Memory B cell (primary cell): ENCODE results near the gene CBFA2T3.
A peak's percentile ranks its signal among the peaks of the same experiment; 100 is the strongest.

Source experiments
- ATAC-seq: fragments of 150-1000 bp; cut with Tn5 transposase; 2 replicates; pipeline ENCODE4 v1.10.0; 2021; ENCODE audit warnings: low read depth, mild to moderate bottlenecking, moderate library complexity
- DNase-seq, 2 donors: peaks; one replicate each; pipeline ENCODE4 v3.0.0; 2022; ENCODE audit warnings: low spot score in 2 of 2
- H3K27ac Mint-ChIP-seq: one replicate; pipeline ENCODE4 v1.8.0; 2022; ENCODE audit warnings: mild to moderate bottlenecking, moderate library complexity, mixed read lengths
- H3K27me3 Mint-ChIP-seq: one replicate; pipeline ENCODE4 v1.8.0; 2022; ENCODE audit warnings: mixed read lengths
- H3K36me3 Mint-ChIP-seq: one replicate; pipeline ENCODE4 v1.8.0; 2022; ENCODE audit warnings: mild to moderate bottlenecking, mixed read lengths
- H3K4me1 Mint-ChIP-seq: one replicate; pipeline ENCODE4 v1.8.0; 2022; ENCODE audit warnings: mixed read lengths
- H3K4me3 Mint-ChIP-seq: one replicate; pipeline ENCODE4 v1.8.0; 2022; ENCODE audit warnings: mild to moderate bottlenecking, moderate library complexity, mixed read lengths
- H3K9me3 Mint-ChIP-seq: one replicate; pipeline ENCODE4 v1.8.0; 2022; ENCODE audit warnings: mixed read lengths

The CBFA2T3 gene

DNA sequence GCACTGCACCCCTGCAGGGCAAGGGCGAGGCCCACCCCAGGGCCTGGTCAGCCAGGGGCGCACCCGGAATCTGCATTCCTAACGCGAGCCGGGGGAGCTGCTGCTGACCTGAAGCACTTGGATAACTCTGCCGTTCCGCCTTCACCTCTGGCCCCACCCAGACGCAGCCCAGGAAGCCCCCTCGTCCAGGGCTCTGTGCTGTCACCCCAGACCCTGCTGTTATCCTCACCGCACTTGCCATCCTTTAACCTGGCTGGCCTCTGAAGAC is 97.3 kb downstream of the CBFA2T3 start:
- H3K27me3 Mint-ChIP-seq: no peaks in the 10 kb centered on the region
- DNase-seq (no peak), ATAC-seq (no peak)
- peaks cover 6% of the 10 kb centered on the region for H3K4me1 Mint-ChIP-seq
- H3K27ac Mint-ChIP-seq: peak overlapping the region; percentile 13
- no peak overlapping the region for H3K4me3 Mint-ChIP-seq
- peaks cover 41% of the 10 kb centered on the region for H3K36me3 Mint-ChIP-seq
- no peaks in the 10 kb centered on the region for H3K9me3 Mint-ChIP-seq

DNA sequence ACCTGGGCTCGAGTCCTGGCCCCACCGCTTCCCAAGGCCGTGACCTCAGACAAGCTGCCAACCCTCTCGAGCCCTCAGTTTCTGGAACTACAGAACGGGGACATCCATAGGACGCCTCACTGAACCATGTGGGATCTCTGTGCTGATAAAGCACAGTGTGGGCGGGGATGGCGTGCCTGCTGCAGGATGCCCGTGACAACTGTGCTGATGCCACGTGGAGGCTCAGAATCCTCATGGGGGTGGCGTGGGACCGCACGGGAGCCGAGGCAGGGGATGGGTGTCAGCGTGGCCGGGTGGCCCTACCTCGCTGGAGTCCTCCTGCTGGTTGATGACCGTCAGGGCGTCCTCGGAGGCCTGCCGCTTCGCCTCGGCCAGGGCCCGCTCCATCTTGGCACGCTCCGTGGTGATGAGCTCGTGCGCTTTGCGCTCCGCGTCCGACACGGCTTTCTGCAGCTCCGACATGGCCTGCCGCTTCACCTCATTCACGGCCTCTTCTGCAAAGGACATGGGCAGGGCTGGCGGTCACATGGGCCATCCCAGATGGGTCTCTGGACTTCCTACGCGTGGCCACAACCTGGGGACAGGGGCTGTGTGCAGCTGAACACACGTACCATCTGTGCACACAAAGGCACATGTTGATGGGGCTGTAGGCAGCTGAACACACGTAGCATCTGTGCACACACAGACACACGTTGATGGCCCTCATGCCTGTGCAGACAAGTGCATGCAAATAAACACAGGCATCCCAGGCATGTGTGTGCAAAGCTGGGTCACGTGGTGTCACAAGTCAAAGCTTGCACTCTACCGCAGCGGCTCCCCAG is 97.8 kb downstream of the CBFA2T3 start:
- Mint-ChIP-seq H3K36me3 (peaks cover 40% of the 10 kb centered on the region), H3K27ac (no peak overlapping the region), H3K4me1 (peaks cover 6% of the 10 kb centered on the region), H3K4me3 (no peak overlapping the region), H3K9me3 (no peaks in the 10 kb centered on the region), H3K27me3 (no peaks in the 10 kb centered on the region)
- ATAC-seq: no peak
- DNase-seq: no peak

DNA sequence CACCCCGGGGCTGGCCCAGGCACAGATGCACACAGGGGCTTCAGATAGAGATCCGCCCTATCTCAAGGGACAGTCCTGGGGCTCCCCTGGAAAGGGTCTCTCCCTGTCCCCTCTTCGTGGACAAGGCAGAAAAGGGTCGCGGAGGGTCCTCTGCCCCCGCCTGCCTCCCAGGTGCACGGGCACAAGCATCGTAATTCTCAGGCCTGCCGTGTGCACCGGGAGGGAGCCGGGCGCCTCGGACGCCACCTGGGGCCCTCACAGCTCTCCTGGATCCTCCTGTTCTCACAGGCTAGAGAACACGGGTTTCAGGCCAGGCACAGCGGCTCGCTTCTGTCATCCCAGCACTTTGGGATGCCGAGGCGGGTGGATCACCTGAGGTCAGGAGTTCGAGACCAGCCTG is 98.7 kb downstream of the CBFA2T3 start:
- ATAC-seq (no peak), DNase-seq (no peak)
- Mint-ChIP-seq H3K36me3 (peaks cover 42% of the 10 kb centered on the region), H3K4me1 (peaks cover 6% of the 10 kb centered on the region), H3K27ac (peak overlapping the region; percentile 68), H3K27me3 (no peaks in the 10 kb centered on the region), H3K4me3 (no peak overlapping the region), H3K9me3 (no peaks in the 10 kb centered on the region)

DNA sequence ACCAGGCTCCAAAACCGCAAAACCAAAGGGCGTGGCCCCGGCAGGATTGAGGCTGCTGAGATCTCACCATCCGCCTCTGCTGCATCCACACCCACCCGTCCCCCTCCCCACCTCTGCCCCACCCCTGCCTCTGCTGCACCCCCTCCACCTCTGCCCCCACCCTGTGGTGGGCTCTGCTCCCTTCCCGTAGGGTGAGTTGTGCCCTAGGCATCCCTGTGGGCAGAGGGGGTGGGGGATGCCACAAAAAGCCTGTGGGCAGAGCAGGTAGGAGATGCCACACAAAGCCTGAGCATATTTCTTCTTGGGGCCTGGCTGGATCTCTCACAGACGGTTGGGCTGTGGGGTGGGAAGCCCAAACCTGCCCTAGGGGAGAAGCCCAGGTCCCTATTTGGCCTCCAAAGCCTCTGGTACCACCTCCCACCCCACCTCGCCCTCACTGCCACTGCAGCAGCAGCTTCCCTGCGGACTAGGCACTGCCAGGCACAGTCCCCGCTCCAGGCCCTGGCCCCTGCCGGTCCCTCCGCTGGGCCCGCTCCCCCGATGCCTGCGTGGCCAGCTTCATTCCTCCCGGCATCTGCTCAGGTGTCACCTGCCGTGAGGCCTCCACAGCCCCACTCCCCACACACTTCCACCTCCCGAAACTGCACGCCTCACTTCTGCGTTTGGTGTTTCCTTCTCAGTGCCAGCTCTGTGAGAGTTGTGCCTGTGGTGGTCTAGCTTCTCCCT is 99.3 kb downstream of the CBFA2T3 start:
- peak overlapping the region; percentile 68 for H3K27ac Mint-ChIP-seq
- peaks cover 38% of the 10 kb centered on the region for H3K36me3 Mint-ChIP-seq
- H3K27me3 Mint-ChIP-seq: no peaks in the 10 kb centered on the region
- ATAC-seq: no peak
- DNase-seq: no peak
- no peaks in the 10 kb centered on the region for H3K9me3 Mint-ChIP-seq
- H3K4me3 Mint-ChIP-seq: no peak overlapping the region
- H3K4me1 Mint-ChIP-seq: peaks cover 6% of the 10 kb centered on the region

DNA sequence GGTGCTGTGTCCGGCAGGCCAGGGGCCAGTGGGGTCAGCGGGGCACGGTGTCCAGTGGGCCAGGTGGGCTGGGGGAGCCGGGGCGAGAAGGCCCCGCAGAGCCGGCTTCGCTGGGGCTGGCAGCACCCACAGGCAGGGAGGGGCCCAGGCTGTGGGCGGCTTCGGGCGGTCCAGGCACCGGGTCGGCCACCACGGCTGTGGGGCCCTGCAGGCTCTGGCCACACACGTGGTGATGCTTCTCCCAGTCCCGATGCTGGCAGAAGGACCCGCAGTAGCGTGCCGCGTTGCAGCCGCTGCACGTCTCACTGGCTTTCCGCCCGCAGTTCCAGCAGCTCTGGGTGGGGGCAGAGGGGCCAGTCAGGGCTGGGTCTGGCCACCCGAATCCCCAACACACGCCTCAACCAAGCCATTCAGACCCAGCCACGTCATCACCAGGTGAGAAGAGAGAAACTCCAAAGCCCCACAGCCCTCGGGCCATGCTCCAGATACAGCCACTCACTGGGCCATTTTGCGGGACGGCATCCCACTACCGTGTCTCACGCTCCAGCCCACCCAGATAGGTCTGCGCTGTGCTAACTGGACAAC is 100.0 kb downstream of the CBFA2T3 start:
- Mint-ChIP-seq H3K27ac (no peak overlapping the region), H3K4me3 (no peak overlapping the region), H3K27me3 (no peaks in the 10 kb centered on the region), H3K36me3 (peaks cover 31% of the 10 kb centered on the region), H3K9me3 (no peaks in the 10 kb centered on the region), H3K4me1 (no peaks in the 10 kb centered on the region)
- ATAC-seq: no peak
- DNase-seq: no peak

DNA sequence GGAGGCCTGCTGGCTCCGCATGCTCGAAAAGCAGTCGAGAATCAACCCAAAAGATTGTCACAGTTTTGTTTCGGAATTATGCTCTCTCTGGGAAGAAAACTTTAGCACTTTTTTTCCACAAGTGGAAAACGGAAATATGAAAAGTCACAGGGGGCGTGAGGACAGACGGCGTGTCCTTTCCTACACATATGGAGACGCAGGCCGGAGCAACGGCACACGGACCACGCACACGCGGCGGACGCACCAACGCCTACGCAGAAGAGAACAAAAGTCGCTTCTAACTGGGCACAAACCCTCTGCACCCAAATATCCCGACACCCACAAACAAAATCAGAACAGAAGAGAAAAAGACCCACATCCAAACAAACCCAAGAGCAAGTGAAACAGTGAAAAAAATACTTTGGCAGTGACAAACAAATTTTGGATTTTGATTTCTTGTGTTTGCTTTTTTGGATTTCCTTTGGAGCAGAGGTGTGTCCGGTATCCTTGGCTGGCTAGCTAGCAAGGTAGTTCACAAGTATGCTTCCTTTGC is 101.2 kb downstream of the CBFA2T3 start:
- H3K27me3 Mint-ChIP-seq: peaks cover 2% of the 10 kb centered on the region
- DNase-seq (no peak), ATAC-seq (no peak)
- H3K9me3 Mint-ChIP-seq: no peaks in the 10 kb centered on the region
- peaks cover 30% of the 10 kb centered on the region for H3K36me3 Mint-ChIP-seq
- H3K27ac Mint-ChIP-seq: no peak overlapping the region
- H3K4me1 Mint-ChIP-seq: peaks cover 6% of the 10 kb centered on the region
- no peak overlapping the region for H3K4me3 Mint-ChIP-seq

DNA sequence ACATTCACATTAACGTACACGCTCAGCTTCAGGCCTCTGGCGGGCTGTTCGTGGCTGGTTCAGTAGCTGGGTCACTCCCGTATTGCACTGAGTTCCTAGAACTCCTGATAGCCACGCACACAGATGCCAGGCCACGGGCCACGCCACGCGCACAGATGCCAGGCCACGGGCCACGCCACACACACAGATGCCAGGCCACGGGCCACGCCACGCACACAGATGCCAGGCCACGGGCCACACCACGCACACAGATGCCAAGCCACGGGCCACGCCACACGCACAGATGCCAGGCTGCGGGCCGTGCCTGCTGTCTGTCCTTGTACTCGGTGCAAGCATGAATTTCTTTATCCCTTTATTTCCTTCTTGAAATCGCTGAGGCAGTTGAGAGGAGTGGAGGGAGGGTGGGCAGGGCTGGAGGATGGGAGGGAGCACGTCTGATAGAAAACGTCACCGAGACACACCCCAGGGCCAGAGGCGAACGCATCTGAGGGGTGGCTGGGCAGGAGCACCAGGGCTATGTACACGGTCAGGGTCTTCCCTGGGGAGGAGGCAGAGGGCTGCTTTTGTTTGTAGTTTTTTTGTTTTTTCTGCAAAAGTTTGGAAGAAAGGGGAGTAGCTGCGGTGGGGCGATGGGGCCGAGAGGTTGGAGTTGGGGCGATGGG is 101.9 kb downstream of the CBFA2T3 start:
- peaks cover 9% of the 10 kb centered on the region for H3K4me1 Mint-ChIP-seq
- no peak overlapping the region for H3K4me3 Mint-ChIP-seq
- DNase-seq (no peak), ATAC-seq (no peak)
- H3K27ac Mint-ChIP-seq: no peak overlapping the region
- peaks cover 27% of the 10 kb centered on the region for H3K36me3 Mint-ChIP-seq
- H3K9me3 Mint-ChIP-seq: no peaks in the 10 kb centered on the region
- H3K27me3 Mint-ChIP-seq: peaks cover 6% of the 10 kb centered on the region

DNA sequence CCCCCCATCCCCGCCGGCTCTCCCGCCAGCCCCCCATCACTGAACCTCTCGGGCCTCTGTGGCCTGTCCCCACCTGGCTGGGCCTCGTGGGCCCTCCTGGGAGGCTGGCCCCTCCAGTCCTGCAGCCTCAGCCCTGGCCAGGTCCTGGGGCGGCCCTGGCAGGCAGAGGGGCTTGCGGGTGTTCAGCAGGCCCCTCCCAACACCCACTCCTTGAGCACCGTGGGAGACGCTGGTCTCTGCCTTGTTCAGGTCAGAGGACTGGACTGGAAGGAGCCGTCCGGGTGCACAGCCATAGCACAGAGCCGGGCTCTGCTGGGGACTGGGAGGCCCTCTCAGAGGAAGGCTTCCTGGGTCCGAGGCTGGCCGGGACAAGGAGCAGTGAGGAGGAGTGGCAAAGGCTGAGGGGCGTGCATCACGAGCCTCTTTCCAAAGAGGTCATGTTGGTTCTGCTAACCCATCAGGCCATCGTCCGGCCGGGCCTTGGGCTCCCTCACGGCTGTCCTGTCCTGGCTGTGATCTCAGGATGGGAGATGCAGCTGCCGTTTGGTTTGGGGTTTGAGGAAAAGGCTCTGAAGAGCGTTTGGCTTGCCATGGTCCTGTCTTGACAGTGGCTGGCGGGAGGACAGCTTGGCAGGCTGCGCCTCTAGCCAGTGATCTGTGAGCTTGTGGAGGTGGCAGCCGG is 104.2 kb downstream of the CBFA2T3 start:
- H3K27ac Mint-ChIP-seq: peak overlapping the region; percentile 76
- no peak for ATAC-seq

DNA sequence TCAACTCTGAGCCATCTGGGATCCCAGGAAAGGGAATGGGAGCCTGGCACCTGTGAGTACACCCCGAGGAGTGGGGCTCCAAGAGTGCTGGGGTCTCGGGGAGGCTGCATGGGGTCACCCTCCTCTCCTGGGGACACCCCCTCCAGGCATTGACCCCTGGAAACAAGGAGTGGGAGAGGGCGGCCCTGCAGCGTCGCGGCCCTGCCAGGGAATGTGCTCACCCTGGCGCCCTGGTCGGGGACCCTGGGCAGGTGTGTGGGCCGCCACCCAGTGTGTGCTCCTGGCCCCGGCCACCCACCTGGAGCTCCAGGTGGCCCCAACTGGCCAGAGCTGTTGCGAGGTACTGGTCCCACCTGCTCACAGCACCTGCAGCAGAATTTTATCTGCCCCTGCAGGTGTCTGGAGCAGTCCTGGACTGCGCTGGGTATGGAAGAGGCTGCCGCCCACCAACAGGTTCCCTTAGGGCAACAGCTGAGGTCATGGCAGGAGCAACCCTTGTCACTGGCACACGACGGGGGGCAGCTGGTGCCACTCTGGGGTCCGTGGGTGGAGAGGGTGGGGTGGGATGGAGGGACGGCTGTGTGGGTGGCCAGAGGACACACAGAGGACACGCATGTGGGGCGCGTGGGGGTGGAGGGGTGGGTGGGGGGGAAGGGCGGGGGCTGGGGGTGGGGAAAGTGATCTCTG is 105.1 kb downstream of the CBFA2T3 start:
- no peak for ATAC-seq
- peaks cover 6% of the 10 kb centered on the region for H3K27me3 Mint-ChIP-seq
- no peak overlapping the region for H3K4me3 Mint-ChIP-seq
- DNase-seq: no peak
- H3K36me3 Mint-ChIP-seq: peaks cover 16% of the 10 kb centered on the region
- H3K4me1 Mint-ChIP-seq: peaks cover 10% of the 10 kb centered on the region
- H3K9me3 Mint-ChIP-seq: no peaks in the 10 kb centered on the region
- no peak overlapping the region for H3K27ac Mint-ChIP-seq

More for the DNA sequence above, 104.2 kb downstream of the CBFA2T3 start:
- DNase-seq: no peak
- Mint-ChIP-seq H3K9me3 (no peaks in the 10 kb centered on the region), H3K27me3 (peaks cover 6% of the 10 kb centered on the region), H3K4me1 (peaks cover 9% of the 10 kb centered on the region), H3K36me3 (peaks cover 20% of the 10 kb centered on the region), H3K4me3 (no peak overlapping the region)

DNA sequence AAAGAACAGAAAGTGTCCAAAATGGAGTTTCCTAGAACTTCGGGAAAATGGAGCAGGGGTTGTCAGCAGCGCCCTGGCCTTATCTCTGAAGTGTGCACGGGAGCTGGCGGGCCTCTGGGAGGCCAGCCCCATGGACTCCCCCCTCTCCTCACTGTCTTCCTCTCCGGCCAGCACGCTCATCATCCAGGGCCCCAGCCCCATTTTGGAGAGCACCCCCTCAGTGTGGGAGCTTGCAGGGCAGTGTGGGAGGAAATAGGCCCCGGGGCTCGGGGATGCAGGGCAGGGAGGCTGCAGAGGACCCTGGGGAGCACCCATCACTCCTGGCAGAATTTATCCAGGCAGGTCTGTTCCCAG is 105.7 kb downstream of the CBFA2T3 start:
- DNase-seq (no peak), ATAC-seq (peak; percentile 14)
- Mint-ChIP-seq H3K27ac (peak overlapping the region; percentile 86), H3K4me1 (peaks cover 12% of the 10 kb centered on the region), H3K9me3 (no peaks in the 10 kb centered on the region), H3K36me3 (peaks cover 13% of the 10 kb centered on the region), H3K27me3 (peaks cover 8% of the 10 kb centered on the region), H3K4me3 (peak overlapping the region; percentile 47)

DNA sequence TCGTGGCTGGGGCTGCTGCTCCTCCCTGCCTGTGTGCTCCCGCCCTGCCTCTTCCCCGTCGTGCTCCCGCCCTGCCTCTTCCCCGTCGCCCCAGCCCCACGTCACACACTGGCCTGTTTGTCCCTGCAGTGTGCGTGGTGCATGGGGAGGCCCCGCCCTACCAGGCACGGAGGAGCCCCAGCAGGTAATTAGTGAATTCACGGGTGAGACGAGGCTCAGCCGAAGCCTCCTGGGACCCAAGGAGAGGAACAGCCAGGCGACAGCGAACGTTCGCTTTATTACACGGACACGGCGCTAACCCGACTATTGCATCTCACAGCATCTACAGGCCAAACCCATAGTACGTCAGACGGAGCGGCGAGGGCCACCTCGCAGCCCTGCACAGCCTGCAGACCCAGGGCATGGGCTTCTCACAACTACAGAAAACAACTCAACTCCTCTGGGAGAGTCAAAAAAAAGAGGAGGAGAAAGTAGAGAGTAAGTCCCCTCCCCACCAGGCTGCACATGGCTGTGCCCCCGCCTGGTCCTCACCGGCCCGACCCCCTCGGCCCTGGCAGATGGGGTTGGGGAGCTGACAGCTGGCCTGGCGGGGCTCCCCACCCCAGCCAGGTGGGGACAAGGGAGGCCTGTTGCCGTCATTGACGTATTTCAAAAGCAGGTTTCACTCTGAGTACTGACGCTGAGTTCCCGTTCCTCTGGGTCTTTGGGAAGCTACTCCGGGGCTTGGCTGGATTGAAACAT is 106.2 kb downstream of the CBFA2T3 start:
- ATAC-seq (peak; percentile 67), DNase-seq (peak; percentile 31 to 34)
- Mint-ChIP-seq H3K27ac (peak overlapping the region; percentile 86), H3K4me3 (peak overlapping the region; percentile 67), H3K27me3 (peaks cover 8% of the 10 kb centered on the region), H3K36me3 (peaks cover 10% of the 10 kb centered on the region), H3K9me3 (no peaks in the 10 kb centered on the region), H3K4me1 (peaks cover 12% of the 10 kb centered on the region)

DNA sequence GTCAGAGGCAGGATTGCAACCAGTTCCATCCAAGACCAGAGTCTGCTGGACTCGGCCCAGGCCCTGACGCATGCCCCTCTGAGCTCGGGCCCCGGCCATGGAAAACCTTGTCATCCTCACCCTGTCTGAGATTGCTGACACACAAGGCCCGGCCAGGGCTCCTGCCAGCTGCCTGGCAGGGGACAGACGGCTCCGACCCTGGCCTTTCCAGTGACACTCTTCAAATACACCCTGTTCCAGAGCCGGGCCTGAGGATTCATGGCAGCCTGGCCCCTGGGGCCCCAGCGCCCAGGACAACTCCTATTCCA is 107.4 kb downstream of the CBFA2T3 start:
- H3K36me3 Mint-ChIP-seq: peaks cover 3% of the 10 kb centered on the region
- H3K9me3 Mint-ChIP-seq: no peaks in the 10 kb centered on the region
- no peak overlapping the region for H3K27ac Mint-ChIP-seq
- H3K27me3 Mint-ChIP-seq: peaks cover 8% of the 10 kb centered on the region
- no peak overlapping the region for H3K4me3 Mint-ChIP-seq
- ATAC-seq: no peak
- H3K4me1 Mint-ChIP-seq: peaks cover 12% of the 10 kb centered on the region
- no peak for DNase-seq
